HEK293 (cell line): ENCODE data around the gene DDX42.

Experiments used
- CTCF ChIA-PET: fragments of 350-600 bp; formaldehyde crosslinking; extraction: SDS; loops from one replicate; lab custom pipeline; 2021; ENCODE audit warnings: antibody characterized with exemption; lab: Yijun Ruan, JAX
- POLR2A ChIA-PET: fragments of 300-600 bp; formaldehyde crosslinking; extraction: SDS; loops from one replicate; lab custom pipeline; 2020; ENCODE audit warnings: antibody characterized with exemption, inconsistent platforms; lab: Yijun Ruan, JAX
- H3K27ac ChIP-seq: fragments of 200-500 bp; sonication (Bioruptor generic); 2 replicates; pipeline ENCODE4 v1.5.1; 2014; ENCODE audit warnings: low read depth, low read length, control low read depth, inconsistent platforms; ENCODE audit errors: extremely low read depth
- H3K36me3 ChIP-seq, 2 experiments: fragments of 200-500 bp in 1 of 2; sonication (Bioruptor generic) in 1 of 2; 1 replicate in 1 of 2; 2 replicates in 1 of 2; pipeline ENCODE4 v1.5.1; 2014 to 2017; ENCODE audit warnings: inconsistent platforms in 2 of 2, low read length in 2 of 2; ENCODE audit not compliant: control insufficient read depth in 2 of 2, insufficient read depth in 1 of 2
- H3K4me1 ChIP-seq: fragments of 200-500 bp; sonication (Bioruptor generic); 2 replicates; pipeline ENCODE4 v1.5.1; 2014; ENCODE audit warnings: mild to moderate bottlenecking, low read length, inconsistent platforms; ENCODE audit not compliant: control insufficient read depth, insufficient read depth
- H3K4me3 ChIP-seq: 2 replicates; pipeline ENCODE4 v1.5.1; 2011; ENCODE audit warnings: low read depth, mild to moderate bottlenecking, control low read depth, low read length, moderate library complexity
- H3K9me3 ChIP-seq: fragments of 200-500 bp; sonication (Bioruptor generic); 2 replicates; pipeline ENCODE4 v1.5.1; 2014; ENCODE audit warnings: low read depth, low read length, inconsistent platforms; ENCODE audit not compliant: control insufficient read depth, insufficient read depth
- ATF2 ChIP-seq: fragments of 450-650 bp; formaldehyde crosslinking; IDR thresholded peaks from 2 replicates; pipeline ENCODE4 v1.5.1; 2016; ENCODE audit warnings: missing biosample characterization, missing genetic modification characterization, low read depth
- GLIS2 ChIP-seq: fragments of 450-650 bp; formaldehyde crosslinking; IDR thresholded peaks from 2 replicates; pipeline ENCODE4 v1.5.1; 2016; ENCODE audit warnings: missing biosample characterization, missing genetic modification characterization
- KLF17 ChIP-seq: fragments of 450-650 bp; formaldehyde crosslinking; IDR thresholded peaks from 2 replicates; pipeline ENCODE4 v1.5.1; 2016; ENCODE audit warnings: missing biosample characterization, missing genetic modification characterization
- MZF1 ChIP-seq: fragments of 450-650 bp; formaldehyde crosslinking; IDR thresholded peaks from 2 replicates; pipeline ENCODE4 v1.5.1; 2017; ENCODE audit warnings: missing biosample characterization, missing genetic modification characterization, borderline replicate concordance
- OSR2 ChIP-seq: fragments of 450-650 bp; formaldehyde crosslinking; IDR thresholded peaks from 2 replicates; pipeline ENCODE4 v1.5.1; 2016; ENCODE audit warnings: missing biosample characterization, missing genetic modification characterization
- PRDM1 ChIP-seq: fragments of 450-650 bp; formaldehyde crosslinking; IDR thresholded peaks from 2 replicates; pipeline ENCODE4; 2016; ENCODE audit warnings: missing biosample characterization, missing genetic modification characterization
- PRDM4 ChIP-seq: fragments of 450-650 bp; formaldehyde crosslinking; IDR thresholded peaks from 2 replicates; pipeline ENCODE4 v1.5.1; 2017; ENCODE audit warnings: missing biosample characterization, missing genetic modification characterization
- PRDM6 ChIP-seq: fragments of 450-650 bp; formaldehyde crosslinking; IDR thresholded peaks from 2 replicates; pipeline ENCODE4 v1.5.1; 2017; ENCODE audit warnings: missing biosample characterization, missing genetic modification characterization
- ZBTB20 ChIP-seq: fragments of 450-650 bp; formaldehyde crosslinking; IDR thresholded peaks from 2 replicates; pipeline ENCODE4 v1.5.1; 2016; ENCODE audit warnings: missing biosample characterization, missing genetic modification characterization
- ZBTB48 ChIP-seq: fragments of 450-650 bp; formaldehyde crosslinking; IDR thresholded peaks from 2 replicates; pipeline ENCODE4 v1.5.1; 2016; ENCODE audit warnings: missing biosample characterization, missing genetic modification characterization
- ZBTB6 ChIP-seq: fragments of 450-650 bp; formaldehyde crosslinking; IDR thresholded peaks from 2 replicates; pipeline ENCODE4 v1.5.1; 2017; ENCODE audit warnings: missing biosample characterization, missing genetic modification characterization
- ZEB2 ChIP-seq: fragments of 450-650 bp; formaldehyde crosslinking; IDR thresholded peaks from 2 replicates; pipeline ENCODE4 v1.5.1; 2016; ENCODE audit warnings: missing biosample characterization, missing genetic modification characterization
- ZNF133 ChIP-seq: fragments of 450-650 bp; formaldehyde crosslinking; IDR thresholded peaks from 2 replicates; pipeline ENCODE4 v1.5.1; 2016; ENCODE audit warnings: missing biosample characterization, missing genetic modification characterization
- ZNF23 ChIP-seq: fragments of 450-650 bp; formaldehyde crosslinking; IDR thresholded peaks from 2 replicates; pipeline ENCODE4 v1.5.1; 2016; ENCODE audit warnings: missing biosample characterization, missing genetic modification characterization, borderline replicate concordance
- ZNF239 ChIP-seq: fragments of 450-650 bp; formaldehyde crosslinking; IDR thresholded peaks from 2 replicates; pipeline ENCODE4 v1.5.1; 2016; ENCODE audit warnings: missing biosample characterization, missing genetic modification characterization
- ZNF501 ChIP-seq: fragments of 450-650 bp; formaldehyde crosslinking; IDR thresholded peaks from 2 replicates; pipeline ENCODE4 v1.5.1; 2016; ENCODE audit warnings: missing biosample characterization, missing genetic modification characterization
- ZNF514 ChIP-seq: fragments of 450-650 bp; formaldehyde crosslinking; IDR thresholded peaks from 2 replicates; pipeline ENCODE4 v1.5.1; 2016; ENCODE audit warnings: missing biosample characterization, missing genetic modification characterization
- ZNF561 ChIP-seq: fragments of 450-650 bp; IDR thresholded peaks from 2 replicates; pipeline ENCODE4 v1.5.1; 2018; ENCODE audit warnings: missing biosample characterization, missing genetic modification characterization, borderline replicate concordance
- ZNF600 ChIP-seq: fragments of 450-650 bp; formaldehyde crosslinking; IDR thresholded peaks from 2 replicates; pipeline ENCODE4 v1.5.1; 2016; ENCODE audit warnings: missing biosample characterization, missing genetic modification characterization
- ZNF677 ChIP-seq: fragments of 450-650 bp; IDR thresholded peaks from 2 replicates; pipeline ENCODE4 v1.5.0; 2018; ENCODE audit warnings: missing biosample characterization, mild to moderate bottlenecking, missing genetic modification characterization, moderate library complexity
- ZNF792 ChIP-seq: fragments of 450-650 bp; formaldehyde crosslinking; IDR thresholded peaks from 2 replicates; pipeline ENCODE4 v1.5.1; 2016; ENCODE audit warnings: missing biosample characterization, missing genetic modification characterization
- ZNF837 ChIP-seq: fragments of 450-650 bp; formaldehyde crosslinking; IDR thresholded peaks from 2 replicates; pipeline ENCODE4 v1.5.1; 2016; ENCODE audit warnings: missing biosample characterization, missing genetic modification characterization
- ZSCAN4 ChIP-seq: fragments of 450-650 bp; formaldehyde crosslinking; IDR thresholded peaks from 2 replicates; pipeline ENCODE4 v1.5.1; 2017; ENCODE audit warnings: missing biosample characterization, missing genetic modification characterization

Gene DDX42

GRCh38 chr17:63780507-63780906, 6.5 kb downstream of the DDX42 start (continued):
- TF ChIP-seq ZNF23 (tag by site-specific recombination) (no peak), GLIS2 (tag by site-specific recombination) (no peak), ZNF792 (no peak), OSR2 (tag by site-specific recombination) (0 out of 2 replicates have a peak, but pooled peaks have one; percentile 11), ZEB2 (tag by site-specific recombination) (peak; percentile 58), ZBTB48 (peak; percentile 42; the same call in 1 of the 2 replicates), MZF1 (no peak), ATF2 (no peak), ZNF677 (tag by site-specific recombination) (no peak), ZNF239 (tag by site-specific recombination) (no peak), ZNF837 (tag by site-specific recombination) (no peak), KLF17 (tag by site-specific recombination) (no peak; the same call in 1 of the 2 replicates), ZBTB20 (tag by site-specific recombination) (no peak), ZBTB6 (tag by site-specific recombination) (0 out of 2 replicates have a peak, but pooled peaks have one; percentile 56)

- Histone ChIP-seq H3K4me1 (peaks cover 3% of the 10 kb centered on the region), H3K36me3 (peaks cover 53 to 88% of the 10 kb centered on the region in 2 experiments), H3K4me3 (no peak overlapping the region), H3K27ac (no peak overlapping the region)
- TF ChIP-seq PRDM1 (tag by site-specific recombination) (peak; percentile 4; the same call in 1 of the 2 replicates), ZNF133 (tag by site-specific recombination) (no peak), ZNF501 (tag by site-specific recombination) (no peak), PRDM6 (tag by site-specific recombination) (0 out of 2 replicates have a peak, but pooled peaks have one; percentile 4)
- TF ChIP-seq, all 188 proteins: peak for 2
- ChIA-PET CTCF (interaction anchor here (0.5 to 1.0 kb wide), 3 partner anchors 23 to 105 kb away, joined by 3 to 5 read pairs (median 3); no protein-coding TSS in a partner anchor), POLR2A (interaction anchor here (0.5 to 0.6 kb wide), 3 partner anchors 31 to 159 kb away, joined by 3 to 4 read pairs (median 3); partner anchors contain the start of gene MAP3K3)
- no peaks in the 10 kb centered on the region for H3K9me3 ChIP-seq
Observed at GRCh38 chr17:63780928-63781327, 7.0 kb downstream of the DDX42 start.

- Histone ChIP-seq H3K27ac (no peak overlapping the region), H3K4me3 (no peak overlapping the region), H3K36me3 (peaks cover 52 to 87% of the 10 kb centered on the region in 2 experiments), H3K9me3 (no peaks in the 10 kb centered on the region), H3K4me1 (peaks cover 3% of the 10 kb centered on the region)
- CTCF ChIA-PET: interaction anchor here (0.5 to 1.0 kb wide), 3 partner anchors 8 to 149 kb away, joined by 3 to 4 read pairs (median 3); partner anchors contain the start of genes CCDC47 and DDX42
- POLR2A ChIA-PET: interaction anchor here (3.9 kb wide), 1 partner anchor 10 kb away, joined by 40 read pairs; the partner anchor contains the start of genes CCDC47 and DDX42
- TF ChIP-seq ZSCAN4 (tag by site-specific recombination) (no peak), ZBTB6 (tag by site-specific recombination) (no peak), ZNF561 (tag by site-specific recombination) (no peak), ZNF600 (tag by site-specific recombination) (no peak), PRDM4 (no peak), MZF1 (no peak), ZNF514 (tag by site-specific recombination) (no peak)
Observed at GRCh38 chr17:63783522-63783921, 9.6 kb downstream of the DDX42 start.
